ENCODE data around the gene OPA1.

DNA sequence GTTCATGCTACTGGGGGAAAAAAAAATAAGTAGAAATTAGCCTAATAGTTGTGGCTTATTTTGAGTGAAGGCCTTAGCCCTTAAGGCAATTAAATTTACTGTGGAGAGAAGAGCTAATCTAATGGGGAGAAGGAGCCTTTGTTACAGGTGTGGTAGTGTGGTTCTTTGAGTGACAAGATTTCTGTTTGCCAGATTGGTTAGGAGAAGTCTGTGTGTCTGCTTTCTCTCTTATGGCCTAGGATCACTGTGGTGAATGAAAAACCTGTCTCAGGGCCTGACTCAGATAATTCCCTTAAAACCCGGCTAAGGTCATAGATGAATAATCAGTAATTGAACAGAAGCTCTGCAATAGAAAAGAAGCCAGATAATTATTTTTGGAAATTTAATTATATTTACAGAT, 27.0 kb downstream of the OPA1 start:
- no peak for TF ChIP-seq CTCF (IDR thresholded peaks at IDR 0.05)
- TF ChIP-seq POLR2A (IDR thresholded peaks at IDR 0.05) = no peak

Data from thyroid gland (tissue), 4 donors.